BJ (cell line): Measurements from ENCODE around the gene HSPG2. TPM values are rescaled to one million over a fixed set of nuclear protein-coding genes. Genes with fewer than 3 reads are reported as not detected.

Experiments used
- CTCF ChIA-PET: fragments of 350-600 bp; formaldehyde crosslinking; extraction: SDS; loops from one replicate; lab custom pipeline; 2021; ENCODE audit warnings: antibody characterized with exemption, inconsistent platforms; lab: Yijun Ruan, JAX
- POLR2A ChIA-PET: fragments of 300-600 bp; sonication (Branson Sonifier 250); formaldehyde crosslinking; extraction: SDS; loops from one replicate; lab custom pipeline; 2021; ENCODE audit warnings: antibody characterized with exemption; lab: Charles Lee
- DNase-seq: peaks from one replicate; pipeline ENCODE4 v3.0.0-alpha.2; 2011; ENCODE audit warnings: low read depth
- H3K27me3 ChIP-seq: 2 replicates; pipeline ENCODE4 v1.6.0; 2011; ENCODE audit warnings: low read length; ENCODE audit not compliant: control insufficient read depth, insufficient read depth
- H3K36me3 ChIP-seq: 2 replicates; pipeline ENCODE4 v1.5.1; 2011; ENCODE audit warnings: low read length; ENCODE audit not compliant: control insufficient read depth, insufficient read depth
- H3K4me3 ChIP-seq: 2 replicates; pipeline ENCODE4 v1.5.1; 2011; ENCODE audit warnings: low read depth, mild to moderate bottlenecking, control low read depth, low read length
- CTCF ChIP-seq: IDR thresholded peaks from 2 replicates; pipeline ENCODE4 v1.5.1; 2011; ENCODE audit warnings: low read depth, mild to moderate bottlenecking, control low read depth, inconsistent platforms, low read length, moderate library complexity; ENCODE audit not compliant: insufficient read depth
- polyA plus RNA-seq: library from polyadenylated mRNA; depleted of rRNA; stranded (reverse); fragments of >200 nt; gene quantifications from 2 replicates; pipeline ENCODE4 v1.2.3, GENCODE V29; 2011

Gene HSPG2
- polyA plus RNA-seq, 1 experiment, result 45.1 TPM

- TF ChIP-seq CTCF, result no peak
- CTCF ChIA-PET, result interaction anchor here (0.6 to 0.8 kb wide), 2 partner anchors 21 to 54 kb away, joined by 3 read pairs; no protein-coding TSS in a partner anchor
- H3K36me3 ChIP-seq, result peaks cover 58% of the 10 kb centered on the region
- no peak overlapping the region for H3K4me3 ChIP-seq
- no peaks in the 10 kb centered on the region for H3K27me3 ChIP-seq
- DNase-seq, result no peak
- POLR2A ChIA-PET, result no interaction called here
Observed at GRCh38 chr1:21848524-21849174, 88.5 kb downstream of the HSPG2 start.

GRCh38 chr1:21847223-21848205 lies 89.6 kb downstream of the HSPG2 start:
- TF ChIP-seq CTCF, result no peak
- no peaks in the 10 kb centered on the region for H3K27me3 ChIP-seq
- no peak overlapping the region for H3K4me3 ChIP-seq
- ChIA-PET CTCF (interaction anchor here (0.6 to 0.8 kb wide), 3 partner anchors 22 to 118 kb away, joined by 3 to 4 read pairs (median 3); no protein-coding TSS in a partner anchor), POLR2A (no interaction called here)
- no peak for DNase-seq
- H3K36me3 ChIP-seq, result peaks cover 62% of the 10 kb centered on the region

GRCh38 chr1:21845646-21846641 lies 91.2 kb downstream of the HSPG2 start:
- POLR2A ChIA-PET, result no interaction called here
- no peak for DNase-seq
- no peak for TF ChIP-seq CTCF
- Histone ChIP-seq H3K36me3 (peaks cover 61% of the 10 kb centered on the region), H3K27me3 (no peaks in the 10 kb centered on the region), H3K4me3 (no peak overlapping the region)
- CTCF ChIA-PET, result no interaction called here

GRCh38 chr1:21843996-21844395 lies 93.1 kb downstream of the HSPG2 start:
- Histone ChIP-seq H3K36me3 (peaks cover 64% of the 10 kb centered on the region), H3K27me3 (no peaks in the 10 kb centered on the region), H3K4me3 (no peak overlapping the region)
- no peak for TF ChIP-seq CTCF
- no peak for DNase-seq
- ChIA-PET POLR2A (no interaction called here), CTCF (no interaction called here)
